ENCODE measurements around the gene HTRA1. TPM values are rescaled to one million over a fixed set of nuclear protein-coding genes. Genes with fewer than 3 reads are reported as not detected.
A peak's percentile ranks its signal among the peaks of the same experiment; 100 is the strongest.

Gene HTRA1
- total RNA-seq, 3 donors from 2014 or later: 116 to 347 (median 152) TPM

DNA sequence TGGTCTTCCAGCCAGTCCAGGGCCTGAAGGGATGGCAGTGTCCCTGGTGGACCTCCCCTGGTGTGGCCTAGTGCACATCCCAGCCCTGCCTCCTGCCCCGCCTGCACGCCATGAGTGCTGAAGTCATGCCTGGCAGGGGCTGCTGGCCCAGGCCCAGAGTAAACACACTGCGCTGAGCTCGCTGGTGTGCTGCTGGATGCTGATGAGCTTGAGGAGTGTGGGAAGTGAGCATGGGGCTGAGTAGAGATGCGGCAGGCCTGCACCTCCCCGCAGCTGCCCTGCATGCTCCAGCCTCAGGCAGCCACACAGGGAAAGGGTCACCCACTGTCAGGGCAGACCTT, 43.2 kb downstream of the HTRA1 start:
- peak; percentile 55 to 89 (median 69) for TF ChIP-seq POLR2AphosphoS5 (IDR thresholded peaks at IDR 0.05)
- TF ChIP-seq POLR2A (IDR thresholded peaks at IDR 0.05): no peak
- peak; percentile 87 to 89 for DNase-seq (ENCODE audit: low spot score in 2 of 2)
- no peaks in the 10 kb centered on the region for H3K9me3 ChIP-seq
- peaks cover 0 to 8% of the 10 kb centered on the region in 2 donors for H3K4me1 ChIP-seq
- H3K27me3 ChIP-seq: no peaks in the 10 kb centered on the region
- no peaks in the 10 kb centered on the region for H3K36me3 ChIP-seq
- intact Hi-C loops (cut with DNase I; ENCODE audit: low total_unique reads): no loop called here
- no peak overlapping the region for H3K4me3 ChIP-seq
- peak overlapping the region; percentile 68 to 75 for H3K27ac ChIP-seq

- no peaks in the 10 kb centered on the region for H3K27me3 ChIP-seq
- H3K4me3 ChIP-seq: no peak overlapping the region
- TF ChIP-seq POLR2A (IDR thresholded peaks at IDR 0.05): no peak
- peak overlapping the region; percentile 68 to 75 for H3K27ac ChIP-seq
- no peaks in the 10 kb centered on the region for H3K36me3 ChIP-seq
- H3K9me3 ChIP-seq: no peaks in the 10 kb centered on the region
- no peak for DNase-seq (ENCODE audit: low spot score in 2 of 2)
- peaks cover 0 to 8% of the 10 kb centered on the region in 2 donors for H3K4me1 ChIP-seq
- intact Hi-C loops (cut with DNase I; ENCODE audit: low total_unique reads): no loop called here
Measured at GRCh38 chr10:122505011-122505410, 43.7 kb downstream of the HTRA1 start.

GRCh38 chr10:122505885-122506645, 44.7 kb downstream of the HTRA1 start:
- no peak overlapping the region for H3K4me3 ChIP-seq
- no peaks in the 10 kb centered on the region for H3K9me3 ChIP-seq
- intact Hi-C loops (cut with DNase I; ENCODE audit: low total_unique reads): no loop called here
- TF ChIP-seq, protein P1, sequence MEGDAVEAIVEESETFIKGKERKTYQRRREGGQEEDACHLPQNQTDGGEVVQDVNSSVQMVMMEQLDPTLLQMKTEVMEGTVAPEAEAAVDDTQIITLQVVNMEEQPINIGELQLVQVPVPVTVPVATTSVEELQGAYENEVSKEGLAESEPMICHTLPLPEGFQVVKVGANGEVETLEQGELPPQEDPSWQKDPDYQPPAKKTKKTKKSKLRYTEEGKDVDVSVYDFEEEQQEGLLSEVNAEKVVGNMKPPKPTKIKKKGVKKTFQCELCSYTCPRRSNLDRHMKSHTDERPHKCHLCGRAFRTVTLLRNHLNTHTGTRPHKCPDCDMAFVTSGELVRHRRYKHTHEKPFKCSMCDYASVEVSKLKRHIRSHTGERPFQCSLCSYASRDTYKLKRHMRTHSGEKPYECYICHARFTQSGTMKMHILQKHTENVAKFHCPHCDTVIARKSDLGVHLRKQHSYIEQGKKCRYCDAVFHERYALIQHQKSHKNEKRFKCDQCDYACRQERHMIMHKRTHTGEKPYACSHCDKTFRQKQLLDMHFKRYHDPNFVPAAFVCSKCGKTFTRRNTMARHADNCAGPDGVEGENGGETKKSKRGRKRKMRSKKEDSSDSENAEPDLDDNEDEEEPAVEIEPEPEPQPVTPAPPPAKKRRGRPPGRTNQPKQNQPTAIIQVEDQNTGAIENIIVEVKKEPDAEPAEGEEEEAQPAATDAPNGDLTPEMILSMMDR (IDR thresholded peaks at IDR 0.05): no peak
- TF ChIP-seq POLR2A (IDR thresholded peaks at IDR 0.05) (no peak), POLR2AphosphoS5 (IDR thresholded peaks at IDR 0.05) (no peak)
- no peaks in the 10 kb centered on the region for H3K27me3 ChIP-seq
- peaks cover 0 to 8% of the 10 kb centered on the region in 2 donors for H3K4me1 ChIP-seq
- DNase-seq (ENCODE audit: low spot score in 2 of 2): no peak
- H3K27ac ChIP-seq: no peak overlapping the region
- no peaks in the 10 kb centered on the region for H3K36me3 ChIP-seq

GRCh38 chr10:122507616-122508015, 46.3 kb downstream of the HTRA1 start:
- no peak for DNase-seq (ENCODE audit: low spot score in 2 of 2)

DNA sequence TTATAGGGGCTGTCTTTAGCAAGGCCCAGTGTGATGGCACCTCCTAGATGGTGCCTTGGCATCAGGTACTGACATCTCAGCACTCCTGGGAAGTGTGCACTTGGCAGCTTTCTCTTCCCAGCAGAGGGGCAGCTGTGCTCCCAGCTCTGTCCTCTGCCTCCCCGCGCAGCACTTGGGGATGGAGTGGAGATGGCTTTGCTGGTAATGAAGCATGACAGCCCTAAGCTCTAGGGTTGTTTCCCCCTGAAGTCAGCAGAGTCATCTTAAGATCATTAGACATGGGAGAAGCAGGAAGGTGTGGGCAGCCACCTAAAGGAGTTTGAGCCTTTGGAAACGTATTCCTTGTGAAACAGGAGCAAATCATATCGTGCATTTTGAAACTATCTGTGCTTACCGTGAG, 46.7 kb downstream of the HTRA1 start:
- H3K36me3 ChIP-seq: no peaks in the 10 kb centered on the region
- TF ChIP-seq POLR2A (IDR thresholded peaks at IDR 0.05) (no peak), POLR2AphosphoS5 (IDR thresholded peaks at IDR 0.05) (no peak)
- TF ChIP-seq, protein P1 (IDR thresholded peaks at IDR 0.05): no peak
- no peak overlapping the region for H3K4me3 ChIP-seq
- no peak overlapping the region for H3K27ac ChIP-seq
- H3K9me3 ChIP-seq: no peaks in the 10 kb centered on the region
- intact Hi-C loops (cut with DNase I; ENCODE audit: low total_unique reads): loop anchor here (1.0 kb wide), 1 partner anchor 28 kb away; no protein-coding TSS in a partner anchor
- H3K4me1 ChIP-seq: peaks cover 0 to 8% of the 10 kb centered on the region in 2 donors
- no peak for DNase-seq (ENCODE audit: low spot score in 2 of 2)
- H3K27me3 ChIP-seq: no peaks in the 10 kb centered on the region

More at GRCh38 chr10:122507616-122508015, 46.3 kb downstream of the HTRA1 start:
- intact Hi-C loops (cut with DNase I; ENCODE audit: low total_unique reads): loop anchor here (1.0 kb wide), 1 partner anchor 27 kb away; no protein-coding TSS in a partner anchor
- TF ChIP-seq, protein P1 (IDR thresholded peaks at IDR 0.05): no peak
- no peak for TF ChIP-seq POLR2A (IDR thresholded peaks at IDR 0.05)
- no peak for TF ChIP-seq POLR2AphosphoS5 (IDR thresholded peaks at IDR 0.05)
- no peaks in the 10 kb centered on the region for H3K27me3 ChIP-seq
- H3K9me3 ChIP-seq: no peaks in the 10 kb centered on the region
- no peaks in the 10 kb centered on the region for H3K36me3 ChIP-seq
- no peak overlapping the region for H3K4me3 ChIP-seq
- H3K4me1 ChIP-seq: peaks cover 0 to 8% of the 10 kb centered on the region in 2 donors
- H3K27ac ChIP-seq: no peak overlapping the region

DNA sequence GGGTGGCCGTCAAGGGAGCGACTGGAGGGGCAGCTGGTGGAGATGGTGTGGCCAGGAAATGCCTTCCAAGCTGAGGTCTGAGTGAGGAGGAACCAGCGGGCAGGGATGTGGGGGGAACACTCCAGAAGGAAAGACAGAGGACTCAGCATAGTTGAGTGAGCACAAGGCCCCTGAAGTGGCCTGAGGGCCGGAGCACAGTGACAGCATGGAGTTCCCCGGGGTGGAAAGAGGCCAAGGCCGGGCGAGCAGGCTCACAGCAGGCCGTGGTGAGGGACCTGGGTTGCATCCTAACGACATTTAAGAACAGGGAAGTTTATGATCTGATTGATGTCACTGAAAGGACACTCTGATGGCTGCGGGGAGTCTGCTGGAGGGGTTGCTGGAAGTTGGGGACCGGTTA, 48.0 kb downstream of the HTRA1 start:
- no peaks in the 10 kb centered on the region for H3K9me3 ChIP-seq
- no peak for DNase-seq (ENCODE audit: low spot score in 2 of 2)
- TF ChIP-seq POLR2A (IDR thresholded peaks at IDR 0.05): no peak
- no peak for TF ChIP-seq POLR2AphosphoS5 (IDR thresholded peaks at IDR 0.05)
- TF ChIP-seq, protein P1 (IDR thresholded peaks at IDR 0.05): no peak
- no peaks in the 10 kb centered on the region for H3K36me3 ChIP-seq
- no peaks in the 10 kb centered on the region for H3K27me3 ChIP-seq
- H3K27ac ChIP-seq: peak overlapping the region in 1 of 2 donors; percentile 71
- H3K4me1 ChIP-seq: peaks cover 0 to 7% of the 10 kb centered on the region in 2 donors
- intact Hi-C loops (cut with DNase I; ENCODE audit: low total_unique reads): no loop called here
- no peak overlapping the region for H3K4me3 ChIP-seq

All from breast epithelium (tissue), 4 donors.